PC-3 (cell line): ENCODE results near the gene MDP1. TPM values are rescaled to one million over a fixed set of nuclear protein-coding genes. Genes with fewer than 3 reads are reported as not detected.
"Not testable (repeated sequence)": the region's sequence is repeated elsewhere in the genome, so short reads cannot be mapped to it uniquely, and the experiment has no call there.

Experiments
- ATAC-seq: fragments of 200-7000 bp; cut with Tn5 transposase; 2 replicates; pipeline ENCODE4 v1.9.1; 2020; ENCODE audit warnings: mild to moderate bottlenecking, moderate library complexity
- BruUV-seq: library from RNA; stranded (reverse); fragments of 400-500 nt; replicated peaks from 2 replicates; lab custom pipeline; 2021; lab: Mats Ljungman, UMichigan
- CTCF ChIA-PET: fragments of 300-600 bp; sonication (Branson Sonifier 250); formaldehyde crosslinking; loops from one replicate; lab custom pipeline; 2022; ENCODE audit warnings: antibody characterized with exemption; lab: Charles Lee
- POLR2A ChIA-PET: fragments of 300-600 bp; sonication (Branson Sonifier 250); formaldehyde crosslinking; loops from one replicate; lab custom pipeline; 2022; ENCODE audit warnings: antibody characterized with exemption; ENCODE audit not compliant: unreplicated experiment; lab: Charles Lee
- DNase-seq: peaks from one replicate; pipeline ENCODE4 v3.0.0-alpha.2; 2015
- H2AFZ ChIP-seq: fragments of 300-600 bp; sonication (generic); 2 replicates; pipeline ENCODE4 v1.6.0; 2016; ENCODE audit warnings: antibody characterized with exemption, low read length
- H3F3A ChIP-seq: fragments of 300-600 bp; sonication (generic); one replicate; pipeline ENCODE4 v1.6.0; 2017; ENCODE audit warnings: antibody characterized with exemption, low read length, control low read depth, mild to moderate bottlenecking; ENCODE audit not compliant: unreplicated experiment
- H3K27ac ChIP-seq: fragments of 300-600 bp; sonication (generic); 2 replicates; pipeline ENCODE4 v1.5.1; 2016; ENCODE audit warnings: mild to moderate bottlenecking, low read length
- H3K27me3 ChIP-seq: fragments of 300-600 bp; sonication (generic); 2 replicates; pipeline ENCODE4 v1.6.1; 2016; ENCODE audit warnings: low read length, mixed read lengths
- H3K36me3 ChIP-seq: fragments of 300-600 bp; sonication (generic); 2 replicates; pipeline ENCODE4 v1.6.1; 2016; ENCODE audit warnings: low read depth, mixed run types, low read length, mixed read lengths
- H3K4me1 ChIP-seq: fragments of 300-600 bp; sonication (generic); 2 replicates; pipeline ENCODE4 v1.5.1; 2016; ENCODE audit warnings: low read length; ENCODE audit not compliant: insufficient read depth
- H3K4me2 ChIP-seq: fragments of 300-600 bp; sonication (generic); 2 replicates; pipeline ENCODE4 v1.6.0; 2016; ENCODE audit warnings: low read length
- H3K4me3 ChIP-seq: fragments of 300-600 bp; sonication (generic); 2 replicates; pipeline ENCODE4 v1.5.1; 2016; ENCODE audit warnings: mild to moderate bottlenecking, low read length, mixed read lengths
- H3K79me2 ChIP-seq: fragments of 300-600 bp; sonication (generic); 2 replicates; pipeline ENCODE4 v1.6.1; 2017; ENCODE audit warnings: low read length, mixed read lengths
- H3K9ac ChIP-seq: fragments of 300-600 bp; sonication (generic); 2 replicates; pipeline ENCODE4 v1.6.0; 2016; ENCODE audit warnings: mild to moderate bottlenecking, low read length
- H3K9me2 ChIP-seq: fragments of 300-600 bp; sonication (generic); replicated peaks from 2 replicates; pipeline ENCODE4 v1.6.1; 2016; ENCODE audit warnings: mixed run types, low read length, mixed read lengths
- H3K9me3 ChIP-seq: fragments of 300-600 bp; sonication (generic); 2 replicates; pipeline ENCODE4 v1.6.1; 2016; ENCODE audit warnings: low read length, mixed read lengths
- H4K20me1 ChIP-seq: fragments of 300-600 bp; sonication (generic); 2 replicates; pipeline ENCODE4 v1.6.1; 2016; ENCODE audit warnings: low read length, mixed read lengths
- CTCF ChIP-seq: fragments of 300-600 bp; sonication (generic); conservative IDR thresholded peaks from 2 replicates; pipeline ENCODE4 v1.5.1; 2017; ENCODE audit warnings: antibody characterized with exemption, low read depth, mild to moderate bottlenecking, low read length
- EZH2 ChIP-seq: fragments of 300-600 bp; sonication (generic); IDR thresholded peaks from one replicate; pipeline ENCODE4 v1.6.1; 2017; ENCODE audit warnings: antibody characterized with exemption, mild to moderate bottlenecking, low read length; ENCODE audit not compliant: unreplicated experiment
- EZH2phosphoT487 ChIP-seq: fragments of 300-600 bp; sonication (generic); IDR thresholded peaks from 2 replicates; pipeline ENCODE4 v1.6.1; 2018; ENCODE audit warnings: mild to moderate bottlenecking, antibody characterized with exemption, low read length, borderline replicate concordance
- intact Hi-C: fragments of 100-400 bp; cut with micrococcal nuclease; formaldehyde crosslinking; loops from 2 replicates; pipeline ENCODE4 v1.9.0; 2023
- total RNA-seq: library from RNA; depleted of rRNA; stranded (reverse); fragments of >200 nt; gene quantifications from 2 replicates; pipeline ENCODE4 v1.2.3, GENCODE V29; 2014

The MDP1 gene
- total RNA-seq, 1 experiment from 2014 or later, result 23.5 TPM

GRCh38 chr14:24204163-24205146 lies 11.4 kb downstream of the MDP1 start:
- intact Hi-C loops, result no loop called here
- ATAC-seq, result no peak
- CTCF ChIA-PET, result no interaction called here

GRCh38 chr14:24203249-24203886 lies 12.5 kb downstream of the MDP1 start:
- H3K4me2 ChIP-seq, CTCF ChIA-PET, H4K20me1 ChIP-seq, BruUV-seq, H3K79me2 ChIP-seq, H3K4me3 ChIP-seq, H3K27ac ChIP-seq, H3K9me2 ChIP-seq, H3F3A ChIP-seq, POLR2A ChIA-PET, H3K9me3 ChIP-seq, intact Hi-C loops, H2AFZ ChIP-seq, DNase-seq, H3K4me1 ChIP-seq, H3K27me3 ChIP-seq, H3K9ac ChIP-seq, ATAC-seq: not testable (repeated sequence)
- peaks cover 32% of the 10 kb centered on the region for H3K36me3 ChIP-seq

More at GRCh38 chr14:24204163-24205146, 11.4 kb downstream of the MDP1 start:
- no peak for DNase-seq
- Histone ChIP-seq H3K4me2 (no peak overlapping the region), H3K79me2 (no peaks in the 10 kb centered on the region), H4K20me1 (no peaks in the 10 kb centered on the region), H3F3A (no peaks in the 10 kb centered on the region), H2AFZ (no peak overlapping the region), H3K27me3 (no peaks in the 10 kb centered on the region), H3K36me3 (peaks cover 36% of the 10 kb centered on the region), H3K4me3 (no peak overlapping the region), H3K9me2 (no peaks in the 10 kb centered on the region), H3K9me3 (no peaks in the 10 kb centered on the region), H3K9ac (no peak overlapping the region), H3K4me1 (no peaks in the 10 kb centered on the region), H3K27ac (no peak overlapping the region)
- TF ChIP-seq EZH2phosphoT487 (no peak), CTCF (no peak), EZH2 (no peak)
- POLR2A ChIA-PET, result no interaction called here
- no TSS peak for BruUV-seq

- POLR2A ChIA-PET, DNase-seq, H3K4me2 ChIP-seq, ATAC-seq, H3K9me3 ChIP-seq, H3F3A ChIP-seq, H2AFZ ChIP-seq, H3K4me3 ChIP-seq, intact Hi-C loops, CTCF ChIA-PET, H4K20me1 ChIP-seq, H3K27ac ChIP-seq, H3K79me2 ChIP-seq, H3K4me1 ChIP-seq, BruUV-seq, H3K9ac ChIP-seq, H3K27me3 ChIP-seq, H3K9me2 ChIP-seq: not testable (repeated sequence)
- peaks cover 26% of the 10 kb centered on the region for H3K36me3 ChIP-seq
These were observed 13.3 kb downstream of the MDP1 start for GRCh38 chr14:24202538-24202937.
